Esophagus muscularis mucosa (tissue), 4 donors: ENCODE results near the gene ITSN2. TPM values are rescaled to one million over a fixed set of nuclear protein-coding genes. Genes with fewer than 3 reads are reported as not detected.

Experiments
- DNase-seq: peaks from one replicate; pipeline ENCODE4 v3.0.0-alpha.2; 2017; ENCODE audit errors: extremely low spot score
- H3K27ac ChIP-seq, 4 donors: fragments of 200-600 bp; sonication (generic); replicated peaks in 1 of 4; 1 replicate in 3 of 4; 2 replicates in 1 of 4; pipeline ENCODE4 v1.5.1; 2016 to 2019; ENCODE audit warnings: mild to moderate bottlenecking in 1 of 4
- H3K27me3 ChIP-seq, 4 donors: fragments of 200-600 bp; sonication (generic); one replicate each; pipeline versions ENCODE4 v1.5.1 to v1.6.0; 2016 to 2019
- H3K36me3 ChIP-seq, 4 donors: fragments of 200-600 bp; sonication (generic); one replicate each; pipeline ENCODE4 v1.5.1; 2016 to 2019
- H3K4me1 ChIP-seq, 4 donors: fragments of 200-600 bp; sonication (generic); one replicate each; pipeline ENCODE4 v1.5.1; 2016 to 2019
- H3K4me3 ChIP-seq, 4 donors: fragments of 200-600 bp; sonication (generic); 1 replicate in 2 of 4; 2 replicates in 2 of 4; pipeline ENCODE4 v1.5.1; 2016 to 2019; ENCODE audit warnings: mild to moderate bottlenecking in 4 of 4, moderate library complexity in 1 of 4
- H3K9me3 ChIP-seq, 4 donors: fragments of 200-600 bp; sonication (generic); 1 replicate in 3 of 4; 2 replicates in 1 of 4; pipeline ENCODE4 v1.5.1; 2016 to 2019
- EP300 ChIP-seq: sonication (generic); formaldehyde crosslinking; IDR thresholded peaks from one replicate; pipeline ENCODE4 v1.6.1; 2017; ENCODE audit warnings: antibody characterized with exemption
- POLR2A ChIP-seq: fragments of 450-650 bp; IDR thresholded peaks from one replicate; pipeline ENCODE4 v1.6.1; 2017; ENCODE audit warnings: antibody characterized with exemption, moderate library complexity, mild to moderate bottlenecking, low read depth
- POLR2AphosphoS5 ChIP-seq, 2 donors: sonication (generic); formaldehyde crosslinking; IDR thresholded peaks; one replicate each; pipeline ENCODE4 v1.6.1; 2017; ENCODE audit warnings: antibody characterized with exemption in 2 of 2
- whole genome bisulfite sequencing: methylation state at CpG from one replicate; pipeline ENCODE4 v1.1.5; 2018; 5-methylcytosine and 5-hydroxymethylcytosine counted together
- intact Hi-C: fragments of 100-400 bp; cut with DNase I; formaldehyde crosslinking; loops from one replicate; pipeline ENCODE4 v1.15.1; 2023
- total RNA-seq, 4 donors: library from RNA; depleted of rRNA; stranded (reverse); fragments of >200 nt; gene quantifications; one replicate each; pipeline versions ENCODE4 v1.1.0 to v1.2.1, GENCODE V29; 2016
- TF ChIP-seq, protein P1 (sequence below), 3 experiments: fragments of 200-600 bp in 2 of 3; fragments of 450-650 bp in 1 of 3; sonication (generic) in 2 of 3; IDR thresholded peaks; one replicate each; pipeline ENCODE4 v1.5.1; 2017 to 2019; ENCODE audit warnings: antibody characterized with exemption in 3 of 3, mild to moderate bottlenecking in 2 of 3, moderate library complexity in 1 of 3

The ITSN2 gene
- total RNA-seq, 4 donors from 2014 or later, result 47.0 to 60.2 (median 53.6) TPM

- no peak for TF ChIP-seq EP300
- Histone ChIP-seq H3K4me1 (no peaks in the 10 kb centered on the region), H3K36me3 (peaks cover 24 to 87% (median 68%) of the 10 kb centered on the region in 4 donors), H3K27ac (no peak overlapping the region), H3K4me3 (no peak overlapping the region), H3K27me3 (no peaks in the 10 kb centered on the region), H3K9me3 (no peaks in the 10 kb centered on the region)
- whole genome bisulfite sequencing, result 89% methylated on average over 4 of the region's 4 CpGs
- intact Hi-C loops, result no loop called here
- no peak for DNase-seq
Observed at GRCh38 chr2:24245986-24246776, 114.2 kb downstream of the ITSN2 start.

- TF ChIP-seq EP300 (no peak), POLR2A (no peak), POLR2AphosphoS5 (IDR thresholded peaks at IDR 0.05) (no peak)
- TF ChIP-seq, protein P1, sequence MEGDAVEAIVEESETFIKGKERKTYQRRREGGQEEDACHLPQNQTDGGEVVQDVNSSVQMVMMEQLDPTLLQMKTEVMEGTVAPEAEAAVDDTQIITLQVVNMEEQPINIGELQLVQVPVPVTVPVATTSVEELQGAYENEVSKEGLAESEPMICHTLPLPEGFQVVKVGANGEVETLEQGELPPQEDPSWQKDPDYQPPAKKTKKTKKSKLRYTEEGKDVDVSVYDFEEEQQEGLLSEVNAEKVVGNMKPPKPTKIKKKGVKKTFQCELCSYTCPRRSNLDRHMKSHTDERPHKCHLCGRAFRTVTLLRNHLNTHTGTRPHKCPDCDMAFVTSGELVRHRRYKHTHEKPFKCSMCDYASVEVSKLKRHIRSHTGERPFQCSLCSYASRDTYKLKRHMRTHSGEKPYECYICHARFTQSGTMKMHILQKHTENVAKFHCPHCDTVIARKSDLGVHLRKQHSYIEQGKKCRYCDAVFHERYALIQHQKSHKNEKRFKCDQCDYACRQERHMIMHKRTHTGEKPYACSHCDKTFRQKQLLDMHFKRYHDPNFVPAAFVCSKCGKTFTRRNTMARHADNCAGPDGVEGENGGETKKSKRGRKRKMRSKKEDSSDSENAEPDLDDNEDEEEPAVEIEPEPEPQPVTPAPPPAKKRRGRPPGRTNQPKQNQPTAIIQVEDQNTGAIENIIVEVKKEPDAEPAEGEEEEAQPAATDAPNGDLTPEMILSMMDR (IDR thresholded peaks at IDR 0.05), result no peak
- intact Hi-C loops, result no loop called here
- no peaks in the 10 kb centered on the region for H3K9me3 ChIP-seq
- H3K4me3 ChIP-seq, result no peak overlapping the region
- DNase-seq, result no peak
- H3K27ac ChIP-seq, result no peak overlapping the region
- H3K4me1 ChIP-seq, result no peaks in the 10 kb centered on the region
- H3K36me3 ChIP-seq, result peaks cover 17 to 46% (median 31%) of the 10 kb centered on the region in 4 donors
- H3K27me3 ChIP-seq, result no peaks in the 10 kb centered on the region
Observed at GRCh38 chr2:24241528-24241927, 118.8 kb downstream of the ITSN2 start.

- Histone ChIP-seq H3K9me3 (no peaks in the 10 kb centered on the region), H3K36me3 (peaks cover 7 to 31% (median 16%) of the 10 kb centered on the region in 4 donors), H3K4me1 (no peaks in the 10 kb centered on the region), H3K27me3 (no peaks in the 10 kb centered on the region), H3K27ac (no peak overlapping the region), H3K4me3 (no peak overlapping the region)
- intact Hi-C loops, result no loop called here
- DNase-seq, result no peak
- no peak for TF ChIP-seq POLR2AphosphoS5 (IDR thresholded peaks at IDR 0.05)
- TF ChIP-seq, protein P1 (IDR thresholded peaks at IDR 0.05), result no peak
- no peak for TF ChIP-seq EP300
- TF ChIP-seq POLR2A, result no peak
- WGBS, result 96% methylated on average over 1 of the region's 1 CpG
Observed at GRCh38 chr2:24239553-24239952, 120.8 kb downstream of the ITSN2 start.

DNA sequence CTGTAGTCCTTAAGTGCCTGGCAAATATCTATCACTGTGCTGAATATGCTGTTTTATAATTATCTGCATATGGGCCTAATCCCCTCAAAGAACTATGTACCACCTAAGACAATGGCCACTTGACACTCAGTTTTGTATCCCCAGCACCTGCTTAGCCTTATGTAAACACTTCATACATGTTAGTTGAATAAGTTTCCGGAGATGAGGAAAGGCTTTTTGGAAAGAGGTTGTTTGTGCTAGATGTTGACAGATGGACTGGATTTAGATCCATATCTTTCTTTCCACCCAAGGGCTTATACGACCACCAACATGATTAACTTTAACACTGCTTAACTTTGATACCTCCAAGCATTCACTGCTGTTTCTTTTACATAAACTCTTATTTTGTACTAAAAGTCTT, 122.2 kb downstream of the ITSN2 start:
- H3K4me3 ChIP-seq, result no peak overlapping the region
- intact Hi-C loops, result no loop called here
- TF ChIP-seq POLR2A (no peak), EP300 (no peak), POLR2AphosphoS5 (IDR thresholded peaks at IDR 0.05) (no peak)
- TF ChIP-seq, protein P1 (IDR thresholded peaks at IDR 0.05), result no peak
- H3K4me1 ChIP-seq, result no peaks in the 10 kb centered on the region
- DNase-seq, result no peak
- H3K27ac ChIP-seq, result no peak overlapping the region
- WGBS, result 88% methylated on average over 2 of the region's 2 CpGs
- no peaks in the 10 kb centered on the region for H3K9me3 ChIP-seq
- H3K36me3 ChIP-seq, result peaks cover 0 to 21% (median 8%) of the 10 kb centered on the region in 4 donors
- H3K27me3 ChIP-seq, result no peaks in the 10 kb centered on the region

- no peak overlapping the region for H3K4me3 ChIP-seq
- H3K27me3 ChIP-seq, result no peaks in the 10 kb centered on the region
- TF ChIP-seq POLR2AphosphoS5 (IDR thresholded peaks at IDR 0.05), result no peak
- TF ChIP-seq, protein P1 (IDR thresholded peaks at IDR 0.05), result no peak
- no peak for TF ChIP-seq EP300
- TF ChIP-seq POLR2A, result no peak
- intact Hi-C loops, result no loop called here
- H3K36me3 ChIP-seq, result peaks cover 0 to 21% (median 6%) of the 10 kb centered on the region in 4 donors
- 97% methylated on average over 1 of the region's 1 CpG for WGBS
- H3K4me1 ChIP-seq, result no peaks in the 10 kb centered on the region
- H3K27ac ChIP-seq, result no peak overlapping the region
- DNase-seq, result no peak
- H3K9me3 ChIP-seq, result no peaks in the 10 kb centered on the region
Observed at GRCh38 chr2:24237313-24237712, 123.0 kb downstream of the ITSN2 start.
